Activated CD4-positive, alpha-beta T cell treated with anti-CD3 and anti-CD28 coated beads, Interleukin-10, Interleukin-2, amounts not matched to agents 100 ng/mL and 50 ng/mL, durations not matched to agents 16 hours and 8 hours (primary cell): Measurements from ENCODE around the gene CNTNAP2.
A peak's percentile ranks its signal among the peaks of the same experiment; 100 is the strongest.

ENCODE experiments used
- DNase-seq: peaks from one replicate; pipeline ENCODE4 v3.0.0-alpha.2; 2020

The CNTNAP2 gene

DNA sequence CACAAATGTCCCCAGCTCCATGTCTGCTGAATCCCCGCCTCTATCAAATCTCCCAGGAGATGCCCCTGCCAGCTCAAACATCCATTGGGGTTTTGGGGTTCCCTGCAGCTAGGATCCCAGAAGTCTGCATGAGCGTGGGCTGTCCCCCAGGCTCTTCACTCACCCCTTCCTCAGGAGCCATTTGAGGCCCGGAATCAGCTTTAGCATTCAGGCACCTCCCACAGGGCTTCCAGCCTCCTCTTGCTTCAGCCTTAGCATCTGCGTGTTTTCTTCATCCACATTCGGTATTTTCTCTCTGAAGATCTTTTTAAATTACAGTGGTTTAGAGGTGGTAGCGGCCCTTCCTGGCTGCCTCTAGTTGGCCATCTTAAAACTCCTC is 1054.4 kb downstream of the CNTNAP2 start:
- DNase-seq: no peak

DNA sequence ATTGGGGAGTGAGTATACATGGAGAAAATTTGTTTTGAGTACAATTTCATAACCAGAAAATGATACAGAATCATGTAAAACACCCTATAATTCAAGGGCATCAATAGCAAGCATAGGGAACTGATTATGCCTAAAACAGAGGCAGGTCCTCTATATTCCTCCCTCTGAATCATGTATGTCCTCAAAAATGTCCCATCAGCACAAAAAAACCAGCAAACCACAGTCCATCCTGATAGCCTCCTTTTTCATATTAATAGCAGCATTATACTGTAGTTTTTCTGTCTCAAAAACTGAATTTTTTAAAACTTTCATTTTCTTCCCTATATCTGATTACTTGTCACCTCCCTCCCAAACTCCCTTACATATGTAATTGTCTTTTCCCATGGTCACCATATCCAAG is 1057.3 kb downstream of the CNTNAP2 start:
- DNase-seq: no peak

DNA sequence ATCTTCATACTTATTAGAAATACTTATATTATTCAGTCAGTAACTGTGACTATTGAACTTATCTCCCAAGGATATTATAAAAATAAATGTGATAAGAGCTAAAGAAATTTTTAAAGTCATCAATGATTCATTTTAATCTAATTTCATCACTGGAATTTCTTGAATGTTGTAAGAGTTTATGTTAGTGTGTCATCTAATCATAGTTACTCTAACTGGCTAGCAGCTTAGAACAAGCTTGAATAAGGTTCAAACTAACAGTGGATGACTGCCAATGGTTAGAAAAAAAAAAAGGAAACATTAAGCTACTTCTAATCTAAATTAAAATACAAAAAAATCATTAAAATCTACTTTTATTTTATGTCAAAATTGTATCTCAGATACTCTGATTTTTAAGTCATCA is 1066.3 kb downstream of the CNTNAP2 start:
- no peak for DNase-seq

DNA sequence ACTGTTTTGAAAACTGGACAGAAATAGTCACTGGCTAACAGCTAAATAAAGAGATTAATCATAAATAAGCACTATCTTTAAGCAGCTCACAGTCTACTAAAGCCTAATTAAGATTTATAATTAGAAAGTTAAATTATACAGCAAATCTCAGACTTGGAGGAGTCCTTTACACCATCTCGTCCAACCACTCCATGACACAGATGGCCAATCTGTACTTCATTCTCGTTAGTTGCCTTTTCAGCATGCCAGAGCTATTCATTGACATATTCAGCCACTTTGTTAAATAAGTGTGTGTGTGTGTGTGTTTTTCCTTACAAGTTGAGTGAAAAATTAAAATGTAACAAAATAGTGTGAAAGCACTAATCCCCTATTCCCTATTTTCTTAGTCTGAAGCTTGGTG is 1066.7 kb downstream of the CNTNAP2 start:
- DNase-seq: no peak

DNA sequence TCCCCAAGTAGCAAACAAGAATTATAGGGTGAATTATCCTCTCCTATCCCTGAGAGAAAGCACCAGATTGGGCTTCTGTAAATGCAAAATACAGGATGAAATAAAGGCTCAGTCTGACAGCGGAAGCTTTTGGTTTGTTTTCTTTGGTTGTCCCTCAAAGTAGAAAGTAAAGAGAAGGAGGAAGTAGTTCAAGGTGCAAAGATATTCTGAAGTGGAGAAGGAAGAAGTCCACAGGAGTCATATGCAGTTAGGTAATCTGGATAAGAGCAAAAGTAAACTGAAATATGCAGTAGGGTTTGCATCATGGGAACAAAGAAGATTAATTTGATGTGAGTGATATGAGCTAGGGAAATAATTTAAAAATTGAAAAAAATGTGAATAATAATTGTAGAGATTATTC is 1071.9 kb downstream of the CNTNAP2 start:
- no peak for DNase-seq

DNA sequence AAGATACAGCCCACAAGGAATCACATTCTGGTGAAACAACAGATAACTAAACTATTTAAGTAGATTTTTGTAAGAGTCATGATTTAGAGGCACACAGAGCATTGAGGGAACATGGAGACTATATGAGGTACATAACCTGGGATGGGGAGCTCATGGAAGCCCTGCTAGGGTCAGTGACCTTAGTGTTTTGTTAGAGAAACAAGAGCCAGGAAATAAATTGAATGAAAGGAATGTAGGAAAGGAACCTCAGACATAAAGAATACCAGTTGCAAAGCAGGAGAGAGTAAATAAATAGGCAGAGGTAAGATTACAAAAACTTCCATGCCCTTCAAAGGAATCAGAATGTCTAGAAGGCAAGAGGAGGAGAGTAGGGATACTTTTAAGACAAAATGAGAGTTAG is 1076.9 kb downstream of the CNTNAP2 start:
- no peak for DNase-seq

DNA sequence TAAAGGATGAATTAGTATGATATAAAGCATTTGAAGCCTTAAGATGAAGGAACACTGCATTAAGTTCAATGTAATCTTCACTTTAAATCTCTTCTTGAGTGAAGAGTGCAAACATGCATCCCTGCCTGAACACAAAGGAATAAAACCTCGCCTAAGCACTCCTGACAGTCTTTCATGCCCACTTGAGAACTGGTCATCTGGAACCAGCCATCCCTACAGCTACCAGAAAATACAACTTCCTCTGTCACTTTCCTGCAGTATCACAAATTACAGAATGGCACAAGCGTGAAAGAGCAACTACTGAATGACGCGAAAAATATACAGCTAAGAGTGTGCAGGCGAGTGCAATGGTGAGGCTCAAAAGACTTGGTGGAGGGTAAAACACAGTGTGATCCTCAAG is 1079.9 kb downstream of the CNTNAP2 start:
- no peak for DNase-seq

DNA sequence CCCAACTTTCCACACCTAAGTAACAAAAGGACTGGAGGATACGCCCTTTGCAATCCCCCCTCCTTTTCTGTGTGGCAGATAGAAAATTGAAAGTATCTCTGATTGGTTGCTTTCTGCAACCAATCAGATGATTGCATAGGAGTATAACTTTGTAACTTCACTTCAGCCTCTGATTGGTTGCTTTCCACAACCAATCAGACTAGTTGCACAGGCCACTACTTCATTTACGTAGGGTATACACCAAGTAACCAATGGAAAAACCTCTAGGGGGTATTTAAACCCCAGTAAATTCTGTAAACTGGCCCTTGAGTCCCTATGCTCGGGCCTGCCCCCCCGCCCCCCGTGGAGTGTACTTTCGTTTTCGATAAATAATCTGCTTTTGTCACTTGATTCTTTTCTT is 1080.4 kb downstream of the CNTNAP2 start:
- DNase-seq: no peak

DNA sequence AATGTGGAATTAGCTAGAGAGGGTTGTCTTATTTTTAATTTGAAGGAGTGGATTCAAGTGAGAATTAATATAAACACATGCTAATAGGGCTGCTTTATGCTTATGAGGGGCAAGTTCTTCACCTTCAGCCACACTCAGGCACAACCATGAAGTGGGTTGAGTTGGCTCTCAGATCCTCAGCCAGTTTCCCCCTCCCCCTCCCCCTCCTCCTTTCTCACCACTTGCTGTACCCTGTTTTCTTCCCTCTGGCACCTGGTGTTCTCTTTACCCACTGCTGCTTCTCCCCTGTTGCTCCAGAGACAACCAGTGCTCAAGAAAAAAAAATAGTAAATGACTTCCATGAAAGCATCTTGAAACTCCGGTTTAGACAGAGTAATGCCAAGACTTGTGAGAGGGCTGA is 1083.3 kb downstream of the CNTNAP2 start:
- no peak for DNase-seq

DNA sequence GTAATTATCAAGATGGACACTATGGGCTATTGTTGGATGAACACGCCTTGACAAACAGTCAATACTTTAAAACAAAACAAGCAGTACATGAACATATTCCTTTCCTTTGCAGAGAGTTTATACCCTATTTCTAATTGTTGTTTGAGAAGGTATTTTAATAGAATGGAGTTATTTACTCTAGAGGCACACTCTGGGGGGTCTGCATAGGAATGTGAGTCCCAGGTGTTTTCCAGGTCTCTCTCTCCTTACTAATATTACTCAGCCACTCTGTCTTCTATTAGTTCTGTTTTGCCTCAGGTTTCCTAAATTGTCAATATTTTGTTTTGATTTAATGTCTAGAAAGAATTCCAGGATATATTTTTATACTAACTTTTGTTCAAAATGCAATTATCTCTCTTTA is 1091.4 kb downstream of the CNTNAP2 start:
- DNase-seq: no peak

DNA sequence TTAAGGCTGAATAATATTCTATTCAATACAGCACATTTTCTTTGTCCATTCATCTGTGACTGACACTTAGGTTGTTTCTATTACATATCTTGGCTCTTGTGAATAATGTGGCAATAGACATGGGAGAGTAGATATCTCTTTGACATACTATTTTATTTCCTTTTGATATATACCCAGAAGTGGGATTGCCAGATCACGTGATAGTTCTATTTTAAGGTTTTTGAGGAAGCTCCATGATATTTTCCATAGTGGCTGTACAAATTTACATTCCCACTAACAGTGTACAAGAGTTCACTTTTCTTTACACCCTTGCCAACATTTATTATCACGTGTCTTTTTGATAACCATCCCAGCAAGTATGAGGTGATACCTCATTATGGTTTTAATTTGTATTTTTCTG is 1114.7 kb downstream of the CNTNAP2 start:
- no peak for DNase-seq

DNA sequence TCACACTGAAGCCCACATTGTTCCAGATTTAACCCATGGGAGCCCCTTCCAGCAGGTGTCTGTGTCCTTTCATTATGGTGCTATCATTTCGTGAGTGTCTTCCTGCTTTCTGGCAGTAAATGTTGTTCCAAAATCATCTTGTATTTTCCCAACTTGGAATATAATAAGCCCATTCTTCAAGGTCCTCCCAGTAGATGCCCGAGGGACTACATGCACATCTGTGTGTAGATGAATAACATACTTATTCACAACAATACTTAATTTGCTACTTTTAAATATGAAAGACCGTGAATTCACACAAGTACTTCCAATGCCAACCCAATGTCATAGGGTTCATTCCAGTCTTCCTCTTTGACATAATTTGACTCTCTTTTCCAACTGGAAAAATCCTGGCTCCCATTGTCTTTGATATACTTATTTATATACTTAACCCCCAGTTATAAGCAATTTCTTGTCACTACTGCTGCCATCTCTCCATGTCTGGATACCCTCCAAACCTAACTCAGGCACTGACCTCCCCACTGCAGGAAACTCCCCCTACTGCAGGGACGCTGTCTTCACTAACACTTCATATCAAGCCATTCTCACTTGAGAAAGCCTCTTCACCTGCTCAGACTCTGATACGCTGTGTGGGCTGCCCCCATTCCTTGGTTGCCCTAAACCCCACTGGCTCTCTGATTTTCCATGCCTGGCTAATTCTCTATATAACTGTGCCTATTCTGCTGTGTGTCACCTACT is 1119.2 kb downstream of the CNTNAP2 start:
- DNase-seq: no peak

DNA sequence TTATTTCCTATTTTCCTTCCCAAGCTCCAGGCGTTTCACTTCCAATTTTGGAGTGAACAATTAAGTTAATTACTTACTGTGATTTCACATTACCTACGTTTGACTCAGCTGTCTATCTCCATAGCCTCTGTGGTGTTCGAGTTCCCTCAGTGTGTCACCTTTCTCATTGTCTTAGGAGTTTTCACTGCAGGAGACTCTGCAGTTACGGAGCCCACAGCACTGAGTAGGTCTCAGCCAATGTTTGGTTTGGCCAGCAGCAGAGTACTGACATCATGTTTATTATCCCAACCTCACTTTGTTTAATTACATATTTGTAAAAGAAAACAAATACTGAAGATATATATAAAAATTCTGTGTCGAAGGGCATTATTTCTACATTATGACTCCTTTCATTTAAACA is 1123.9 kb downstream of the CNTNAP2 start:
- no peak for DNase-seq

DNA sequence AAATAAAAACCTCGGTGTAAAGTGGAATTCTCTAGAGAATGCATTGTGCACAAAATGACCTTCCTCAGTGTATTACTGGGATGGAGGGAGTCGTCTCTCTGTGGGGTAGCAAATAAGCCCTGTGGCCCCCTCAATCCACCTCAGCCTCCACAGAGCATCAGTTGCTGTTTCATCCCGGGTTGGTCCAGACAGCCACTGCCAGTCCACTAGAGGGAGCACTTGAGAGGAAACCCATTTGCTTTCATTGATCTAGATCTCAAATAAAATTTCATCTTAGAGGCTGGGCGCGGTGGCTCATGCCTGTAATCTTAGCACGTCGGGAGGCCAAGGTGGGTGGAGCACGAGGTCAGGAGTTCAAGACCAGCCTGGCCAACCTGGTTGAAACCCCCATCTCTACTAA is 1128.7 kb downstream of the CNTNAP2 start:
- DNase-seq: peak; percentile 44

DNA sequence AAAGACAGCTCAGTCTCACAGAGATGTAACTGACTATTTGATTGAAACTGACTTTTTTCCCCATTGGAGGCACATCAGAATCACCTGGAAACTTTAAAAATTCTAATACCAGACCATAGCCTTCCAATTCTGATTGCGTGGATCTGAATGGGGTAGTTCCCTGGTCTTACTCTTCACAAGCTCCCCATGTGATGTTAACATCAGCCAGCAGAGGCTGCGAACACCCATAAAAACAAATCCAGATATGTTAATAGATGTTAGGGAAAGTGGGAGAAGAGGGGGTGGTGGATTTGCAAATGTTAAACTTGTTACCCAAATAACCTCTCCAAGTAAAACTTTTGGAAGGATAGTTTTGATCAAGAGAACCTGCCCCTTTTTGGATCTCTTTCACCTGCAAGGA is 1133.4 kb downstream of the CNTNAP2 start:
- DNase-seq: no peak

DNA sequence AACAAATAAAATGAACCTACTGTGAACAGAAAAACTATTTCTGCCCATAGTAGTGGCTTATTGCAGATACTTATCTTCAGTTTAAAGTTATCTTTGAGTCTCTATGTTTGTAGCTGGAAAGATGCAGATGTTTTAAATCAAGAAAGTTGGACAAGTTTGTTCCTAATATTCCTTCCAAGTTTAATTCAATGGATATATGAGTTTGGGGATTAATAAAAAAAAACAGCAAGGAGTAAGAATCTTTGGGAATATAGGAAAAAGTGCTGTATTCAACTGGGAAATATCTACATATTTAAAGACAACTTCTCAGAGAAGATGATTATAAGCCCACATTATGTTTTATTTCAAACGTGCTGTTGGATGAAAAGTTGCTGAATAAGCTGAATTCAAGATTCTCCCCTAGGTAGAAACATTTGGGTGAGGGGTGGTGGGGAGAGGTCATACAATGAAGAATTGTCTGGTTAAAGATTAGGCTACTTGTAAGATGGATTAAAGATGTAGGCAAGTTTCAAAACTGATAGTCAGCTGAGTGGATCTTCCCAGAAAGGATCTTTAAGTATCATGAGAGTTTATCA is 1135.2 kb downstream of the CNTNAP2 start:
- DNase-seq: no peak

DNA sequence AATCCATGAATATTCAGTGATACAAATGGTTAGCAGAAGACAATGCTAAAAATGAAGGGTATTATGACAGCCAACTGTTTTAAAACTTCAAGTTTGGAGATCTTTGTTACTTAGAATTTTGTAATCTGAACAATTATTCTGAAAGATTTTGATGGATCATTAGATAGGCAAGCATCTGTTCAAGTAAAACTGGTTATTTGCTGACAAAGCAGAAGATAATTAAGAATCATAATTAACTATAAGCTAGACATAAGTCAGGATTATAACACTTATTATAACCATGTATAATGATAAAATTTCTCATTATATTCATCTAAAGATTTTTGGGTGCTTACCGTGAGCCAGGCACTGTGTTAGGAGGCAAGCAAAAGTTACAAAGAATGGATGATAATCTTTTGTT is 1145.1 kb downstream of the CNTNAP2 start:
- no peak for DNase-seq

DNA sequence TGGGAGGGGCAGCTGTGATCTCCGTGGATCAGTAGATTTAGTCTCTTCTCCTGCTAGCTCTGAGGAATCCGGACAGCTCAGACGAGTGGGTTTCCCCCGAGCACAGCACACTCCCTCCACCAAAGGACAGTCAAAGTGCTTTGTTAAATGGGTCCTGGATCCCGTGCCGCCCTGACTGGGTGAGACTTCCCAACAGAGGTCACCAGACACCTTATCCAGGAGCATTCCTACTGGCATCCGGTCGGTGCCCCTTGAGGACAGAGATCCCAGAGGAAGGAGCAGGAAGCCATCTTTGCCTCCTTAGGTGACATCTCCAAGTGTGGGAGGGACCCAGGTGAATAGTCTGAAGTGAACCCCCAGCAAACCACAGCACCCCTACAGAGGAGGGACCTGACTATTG is 1148.9 kb downstream of the CNTNAP2 start:
- DNase-seq: no peak

DNA sequence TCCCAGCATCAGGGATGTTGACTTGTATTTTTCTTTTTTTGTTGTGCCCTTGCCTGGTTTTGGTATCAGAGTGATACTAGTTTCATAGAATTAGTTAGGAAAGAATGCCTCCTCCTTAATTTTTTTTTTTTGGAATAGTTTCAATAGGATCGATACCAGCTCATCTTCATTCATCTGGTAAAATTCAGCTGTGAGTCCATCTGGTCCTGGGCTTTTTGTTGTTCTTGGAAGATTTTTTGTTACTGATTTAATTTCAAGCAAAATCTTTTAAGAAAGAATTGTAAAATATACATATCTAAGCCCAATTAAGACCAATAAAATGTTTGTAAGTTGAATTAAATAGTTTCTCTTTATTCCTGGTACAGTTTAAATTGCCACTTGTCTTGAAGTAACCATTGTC is 1159.5 kb downstream of the CNTNAP2 start:
- no peak for DNase-seq

DNA sequence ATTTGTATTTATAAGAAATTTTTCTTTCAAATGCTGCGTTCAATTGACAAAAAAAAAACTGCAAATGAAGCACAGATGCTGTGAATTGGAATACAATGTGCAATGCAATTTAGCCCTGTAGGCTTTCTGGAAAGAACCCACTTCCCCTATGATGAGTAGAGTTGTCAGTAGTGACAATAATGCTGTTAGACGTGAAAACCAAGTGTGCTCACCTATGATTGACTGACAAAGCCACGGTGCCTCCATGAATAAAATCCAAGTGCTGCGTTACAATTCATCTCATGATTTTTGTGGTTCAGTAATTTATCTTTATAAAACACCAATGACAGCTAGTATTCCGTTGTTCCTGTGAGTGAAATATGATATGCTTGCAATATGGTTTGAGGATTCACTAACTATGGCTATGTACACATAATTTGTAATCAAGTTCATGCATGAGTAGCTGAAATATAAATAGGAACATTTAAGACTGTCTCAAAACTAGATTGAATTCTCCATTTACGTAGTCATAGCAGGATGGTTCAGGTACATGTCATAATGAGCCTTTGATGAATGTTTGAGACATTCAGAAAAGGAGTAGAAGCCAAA is 1160.3 kb downstream of the CNTNAP2 start:
- no peak for DNase-seq

DNA sequence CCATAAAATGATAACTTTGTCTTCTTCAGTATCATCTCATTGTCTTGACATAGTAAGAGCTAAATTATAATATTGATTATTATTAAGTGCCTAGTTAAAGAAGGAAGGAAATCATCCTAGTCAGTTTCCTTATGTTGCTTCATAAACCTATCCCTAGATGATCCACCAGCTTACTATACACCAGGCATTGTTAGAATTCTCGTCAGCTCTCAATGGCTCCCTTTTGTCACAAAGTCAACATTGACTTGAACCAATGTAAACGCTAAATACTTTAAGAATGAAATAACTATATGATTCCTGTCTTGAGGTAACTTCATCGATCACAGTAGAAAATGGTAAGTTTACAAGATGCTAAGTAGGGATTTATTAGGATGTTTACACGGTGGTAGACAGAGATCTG is 1162.9 kb downstream of the CNTNAP2 start:
- DNase-seq: no peak

DNA sequence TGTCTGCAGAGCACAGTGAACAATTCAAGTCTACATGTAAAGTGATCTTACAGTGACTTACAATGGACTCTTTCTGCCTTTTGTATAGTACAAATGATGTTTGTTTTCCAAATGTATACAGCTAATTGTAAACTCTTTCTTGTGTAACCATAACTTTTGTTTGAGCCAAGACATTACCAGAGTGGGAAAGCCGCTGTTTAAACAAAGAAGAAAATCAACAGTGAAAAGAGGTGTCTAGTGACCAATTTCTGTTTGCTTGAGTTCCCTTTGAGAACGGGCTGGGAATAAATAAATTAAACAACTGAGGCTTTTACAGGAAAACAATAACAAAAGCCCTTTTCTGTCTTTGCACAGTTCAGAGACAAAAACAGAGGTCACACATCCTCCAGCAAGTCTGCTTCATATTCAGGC is 1163.4 kb downstream of the CNTNAP2 start:
- no peak for DNase-seq

DNA sequence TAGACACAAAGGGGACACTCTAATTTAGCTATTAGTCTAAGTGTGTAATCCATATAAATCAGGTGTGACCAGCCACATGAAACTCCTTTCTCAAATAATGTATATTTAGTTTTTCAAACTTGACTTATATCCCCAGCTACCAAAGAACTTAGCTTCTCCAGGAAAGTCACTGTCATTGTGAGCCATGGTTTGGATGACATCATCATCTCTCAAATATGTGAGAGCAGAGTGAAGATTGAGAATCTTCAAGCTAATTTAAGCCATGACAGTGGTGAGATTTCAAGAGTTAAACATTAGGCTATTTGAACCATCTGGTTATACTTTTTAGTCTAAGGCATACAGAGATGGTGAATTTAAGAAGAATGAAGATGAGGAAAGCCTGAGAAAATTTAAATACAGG is 1165.6 kb downstream of the CNTNAP2 start:
- DNase-seq: no peak

DNA sequence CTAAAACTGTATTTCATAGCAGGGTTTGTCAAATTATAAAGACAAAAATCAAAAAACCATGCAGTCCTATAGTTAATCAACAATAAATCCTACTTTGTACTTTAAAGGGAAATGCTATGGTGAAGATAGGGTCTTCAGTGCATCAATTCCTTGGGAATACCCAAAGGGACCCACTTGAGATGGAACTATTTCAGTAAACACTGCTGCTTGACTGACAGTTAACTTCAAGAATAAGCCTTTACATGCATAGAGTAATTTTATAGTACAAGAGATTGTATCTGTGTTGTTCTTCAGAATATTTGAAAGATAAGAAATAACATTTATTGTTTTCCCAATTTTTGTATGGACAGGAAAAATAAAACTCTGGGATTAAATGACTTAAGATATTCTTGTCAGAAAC is 1179.6 kb downstream of the CNTNAP2 start:
- DNase-seq: no peak

DNA sequence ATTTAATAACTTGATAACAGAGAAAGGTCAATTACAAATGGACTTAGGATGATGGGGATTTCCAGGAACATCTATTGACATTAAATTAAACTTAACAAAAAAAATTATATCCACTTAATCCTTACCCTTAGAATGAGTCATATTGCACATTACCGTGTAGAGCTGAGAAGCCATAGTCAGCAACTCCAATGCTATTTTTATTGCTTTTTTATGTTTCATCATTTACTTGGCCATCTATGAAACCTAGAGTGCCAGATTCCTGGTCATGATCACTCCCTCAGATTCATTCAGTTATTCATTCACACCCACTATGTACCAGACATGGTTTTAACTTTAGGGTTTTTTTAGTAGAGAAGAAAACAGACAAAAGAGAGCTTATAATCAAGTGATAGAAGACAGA is 1180.4 kb downstream of the CNTNAP2 start:
- no peak for DNase-seq
